Epithelial cell of proximal tubule (primary cell): ENCODE measurements around the gene SLC27A2. TPM values are rescaled to one million over a fixed set of nuclear protein-coding genes. Genes with fewer than 3 reads are reported as not detected.
"Not testable (repeated sequence)": the region's sequence is repeated elsewhere in the genome, so short reads cannot be mapped to it uniquely, and the experiment has no call there.

Experiments
- DNase-seq: peaks from one replicate; pipeline ENCODE4 v3.0.0-alpha.2; 2011; ENCODE audit warnings: low read depth
- H3K4me3 ChIP-seq: 2 replicates; pipeline ENCODE4 v1.5.1; 2011; ENCODE audit warnings: low read depth, mild to moderate bottlenecking, low read length
- total RNA-seq: library from RNA; depleted of rRNA; stranded (reverse); fragments of >200 nt; gene quantifications from 2 replicates; pipeline ENCODE4 v1.2.3, GENCODE V29; 2015
- TF ChIP-seq, protein P1 (sequence below): conservative IDR thresholded peaks from 2 replicates; pipeline ENCODE4 v1.5.1; 2012; ENCODE audit warnings: low read depth, mild to moderate bottlenecking, low read length

Gene SLC27A2
- total RNA-seq, 1 donor from 2014 or later, result 6.2 TPM

DNA sequence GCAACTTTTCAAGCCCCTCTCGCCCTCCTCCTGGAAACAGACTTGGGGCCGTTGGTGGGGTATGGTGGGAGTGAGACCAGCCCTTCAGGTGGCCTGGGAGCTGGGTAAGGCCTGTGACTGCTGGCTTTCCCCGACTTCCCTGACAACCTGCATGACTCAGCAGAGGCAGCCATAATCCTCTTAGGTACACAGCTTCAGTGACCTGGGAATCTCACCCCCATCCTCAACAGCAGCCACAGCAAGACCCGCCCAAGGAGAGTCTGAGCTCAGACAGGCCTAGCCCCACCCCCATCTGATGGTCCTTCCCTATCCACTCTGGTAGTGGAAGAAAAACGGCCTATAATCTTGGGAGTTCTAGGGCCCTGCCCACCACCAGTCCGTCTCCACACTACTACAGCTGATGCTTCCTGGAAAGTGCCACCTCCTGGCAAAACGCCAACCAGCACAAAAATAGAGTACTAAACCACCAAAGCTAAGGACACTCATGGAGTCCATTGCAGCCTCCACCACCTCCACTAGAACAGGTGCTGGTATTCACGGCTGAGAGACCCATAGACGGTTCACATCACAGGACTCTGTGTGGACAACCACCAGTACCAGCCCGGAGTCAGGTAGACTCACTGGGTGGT lies 13.1 kb upstream of the SLC27A2 start:
- H3K4me3 ChIP-seq, result no peak overlapping the region
- no peak for DNase-seq
- TF ChIP-seq, protein P1, sequence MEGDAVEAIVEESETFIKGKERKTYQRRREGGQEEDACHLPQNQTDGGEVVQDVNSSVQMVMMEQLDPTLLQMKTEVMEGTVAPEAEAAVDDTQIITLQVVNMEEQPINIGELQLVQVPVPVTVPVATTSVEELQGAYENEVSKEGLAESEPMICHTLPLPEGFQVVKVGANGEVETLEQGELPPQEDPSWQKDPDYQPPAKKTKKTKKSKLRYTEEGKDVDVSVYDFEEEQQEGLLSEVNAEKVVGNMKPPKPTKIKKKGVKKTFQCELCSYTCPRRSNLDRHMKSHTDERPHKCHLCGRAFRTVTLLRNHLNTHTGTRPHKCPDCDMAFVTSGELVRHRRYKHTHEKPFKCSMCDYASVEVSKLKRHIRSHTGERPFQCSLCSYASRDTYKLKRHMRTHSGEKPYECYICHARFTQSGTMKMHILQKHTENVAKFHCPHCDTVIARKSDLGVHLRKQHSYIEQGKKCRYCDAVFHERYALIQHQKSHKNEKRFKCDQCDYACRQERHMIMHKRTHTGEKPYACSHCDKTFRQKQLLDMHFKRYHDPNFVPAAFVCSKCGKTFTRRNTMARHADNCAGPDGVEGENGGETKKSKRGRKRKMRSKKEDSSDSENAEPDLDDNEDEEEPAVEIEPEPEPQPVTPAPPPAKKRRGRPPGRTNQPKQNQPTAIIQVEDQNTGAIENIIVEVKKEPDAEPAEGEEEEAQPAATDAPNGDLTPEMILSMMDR, result no peak

DNA sequence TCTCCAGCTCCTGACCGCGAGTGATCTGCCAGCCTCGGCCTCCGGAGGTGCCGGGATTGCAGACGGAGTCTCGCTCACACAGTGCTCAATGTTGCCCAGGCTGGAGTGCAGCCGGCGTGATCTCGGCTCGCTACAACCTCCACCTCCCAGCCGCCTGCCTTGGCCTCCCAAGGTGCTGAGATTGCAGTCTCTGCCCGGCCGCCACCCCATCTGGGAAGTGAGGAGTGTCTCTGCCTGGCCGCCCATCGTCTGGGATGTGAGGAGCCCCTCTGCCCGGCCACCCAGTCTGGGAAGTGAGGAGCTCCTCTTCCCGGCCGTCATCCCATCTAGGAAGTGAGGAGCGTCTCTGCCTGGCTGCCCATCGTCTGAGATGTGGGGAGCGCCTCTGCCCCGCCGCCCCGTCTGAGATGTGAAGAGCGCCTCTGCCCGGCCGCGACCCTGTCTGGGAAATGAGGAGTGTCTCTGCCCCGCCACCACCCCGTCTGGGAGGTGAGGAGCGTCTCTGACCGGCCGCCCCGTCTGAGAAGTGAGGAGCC lies 9.6 kb upstream of the SLC27A2 start:
- not testable (repeated sequence) for H3K4me3 ChIP-seq, DNase-seq

GRCh38 chr15:50176869-50177268 lies 5.1 kb upstream of the SLC27A2 start:
- H3K4me3 ChIP-seq, result no peak overlapping the region
- no peak for DNase-seq
- TF ChIP-seq, protein P1, result no peak

DNA sequence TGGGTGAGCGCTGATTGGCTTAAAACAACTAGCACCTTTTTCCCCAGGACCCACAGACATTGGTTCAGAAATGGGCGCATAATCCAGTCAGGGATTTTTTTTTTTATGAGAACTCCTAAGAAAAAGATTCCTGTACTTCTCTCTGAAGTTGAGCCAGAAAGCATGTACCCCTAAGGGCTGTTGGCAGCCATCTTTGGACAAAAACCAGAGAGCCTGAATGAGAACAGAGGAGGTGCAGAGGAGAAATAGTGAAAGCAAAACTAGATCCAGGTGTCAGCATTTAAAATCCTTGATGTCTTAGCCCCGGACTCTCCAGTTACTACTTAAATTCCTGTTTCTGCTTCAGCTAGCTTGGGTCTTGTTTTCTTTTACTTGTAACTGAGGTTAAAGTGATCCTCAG lies 1.9 kb upstream of the SLC27A2 start:
- TF ChIP-seq, protein P1, result no peak
- no peak for DNase-seq

GRCh38 chr15:50180582-50180981 lies 1.4 kb upstream of the SLC27A2 start:
- H3K4me3 ChIP-seq, result no peak overlapping the region
- TF ChIP-seq, protein P1, result no peak
- DNase-seq, result no peak

More for the DNA sequence above, 1.9 kb upstream of the SLC27A2 start:
- H3K4me3 ChIP-seq, result no peak overlapping the region

DNA sequence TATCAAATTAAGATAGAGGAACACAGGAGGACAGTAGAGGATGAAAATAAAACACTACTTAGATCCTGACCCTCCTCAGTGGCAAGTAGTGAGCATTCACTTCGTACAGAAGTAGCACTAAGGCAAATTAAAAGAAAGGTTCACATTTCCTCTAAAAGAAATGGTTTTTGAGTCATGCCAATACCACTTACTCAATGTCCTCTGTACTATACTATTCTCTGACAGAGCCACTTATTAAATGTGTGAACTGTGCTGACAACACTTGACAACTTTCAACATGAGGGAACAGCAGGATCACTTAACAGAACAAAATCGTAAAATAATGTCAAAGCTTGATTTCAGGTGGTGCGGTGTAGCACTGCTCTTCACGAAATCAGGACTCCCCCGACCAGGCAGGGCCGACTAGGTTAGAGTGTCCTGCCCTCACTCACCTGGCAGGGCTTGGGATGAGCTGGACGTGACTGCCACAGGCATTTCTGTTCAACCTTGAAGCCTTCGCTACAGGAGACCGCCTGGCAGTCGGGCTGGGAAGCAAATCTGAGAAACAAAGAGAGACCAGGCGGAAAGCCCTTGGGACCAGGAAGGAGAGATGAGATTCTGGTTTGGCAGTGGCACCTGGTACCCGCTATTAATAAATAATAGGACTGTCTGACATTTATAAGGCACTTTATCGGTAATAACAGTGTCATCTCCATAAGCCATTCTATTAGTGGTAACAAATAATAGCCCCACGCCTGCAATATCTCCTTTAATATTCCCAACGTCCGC lies 611 bp upstream of the SLC27A2 start:
- DNase-seq, result no peak
- TF ChIP-seq, protein P1, result no peak
- H3K4me3 ChIP-seq, result peak overlapping the region; percentile 64

DNA sequence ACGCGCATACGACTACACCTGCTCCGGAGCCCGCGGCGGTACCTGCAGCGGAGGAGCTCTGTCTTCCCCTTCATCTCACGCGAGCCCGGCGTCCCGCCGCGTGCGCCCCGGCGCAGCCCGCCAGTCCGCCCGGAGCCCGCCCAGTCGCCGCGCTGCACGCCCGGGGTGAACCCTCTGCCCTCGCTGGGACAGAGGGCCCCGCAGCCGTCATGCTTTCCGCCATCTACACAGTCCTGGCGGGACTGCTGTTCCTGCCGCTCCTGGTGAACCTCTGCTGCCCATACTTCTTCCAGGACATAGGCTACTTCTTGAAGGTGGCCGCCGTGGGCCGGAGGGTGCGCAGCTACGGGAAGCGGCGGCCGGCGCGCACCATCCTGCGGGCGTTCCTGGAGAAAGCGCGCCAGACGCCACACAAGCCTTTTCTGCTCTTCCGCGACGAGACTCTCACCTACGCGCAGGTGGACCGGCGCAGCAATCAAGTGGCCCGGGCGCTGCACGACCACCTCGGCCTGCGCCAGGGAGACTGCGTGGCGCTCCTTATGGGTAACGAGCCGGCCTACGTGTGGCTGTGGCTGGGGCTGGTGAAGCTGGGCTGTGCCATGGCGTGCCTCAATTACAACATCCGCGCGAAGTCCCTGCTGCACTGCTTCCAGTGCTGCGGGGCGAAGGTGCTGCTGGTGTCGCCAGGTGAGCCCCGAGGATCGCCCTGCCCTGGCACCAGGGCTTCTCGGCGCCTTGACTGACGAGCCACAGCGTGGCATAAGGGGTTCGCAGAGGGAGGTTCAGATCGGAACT lies 420 bp downstream of the SLC27A2 start:
- no peak for DNase-seq
- TF ChIP-seq, protein P1, result no peak
- H3K4me3 ChIP-seq, result peak overlapping the region; percentile 64
